Right renal pelvis (tissue), 4 donors: Measurements from ENCODE around the gene SREK1IP1. TPM values are rescaled to one million over a fixed set of nuclear protein-coding genes. Genes with fewer than 3 reads are reported as not detected.

Source experiments
- DNase-seq, 4 donors: peaks; one replicate each; pipeline ENCODE4 v3.0.0-alpha.2; 2013; ENCODE audit warnings: low read depth in 4 of 4, low spot score in 3 of 4, missing footprints in 1 of 4
- polyA plus RNA-seq, 4 donors: library from polyadenylated mRNA; unstranded; fragments of 120-200 nt; gene quantifications; one replicate each; pipeline ENCODE4 v1.2.1, GENCODE V29; 2013; ENCODE audit not compliant: insufficient read length in 4 of 4

SREK1IP1 gene
- polyA plus RNA-seq: 10 to 100 TPM; 18.4 to 25.2 (median 22.8) TPM

- peak; percentile 81 to 89 (median 82) for DNase-seq
These were observed at the start of gene SREK1IP1, which contains the start of gene CWC27 for GRCh38 chr5:64768358-64769312. Gene SREK1IP1, minus strand, starts transcription at chr5:64768691. Its CDS starts 174 bp downstream, at chr5:64768517. Gene CWC27, plus strand, starts transcription at chr5:64768930. Its CDS starts 217 bp downstream, at chr5:64769147.

- no peak for DNase-seq
These were observed 49.8 kb upstream of the SREK1IP1 start for GRCh38 chr5:64818245-64818644.

GRCh38 chr5:64814073-64814472 is 45.6 kb upstream of the SREK1IP1 start:
- DNase-seq: no peak

GRCh38 chr5:64811050-64811640 is 42.7 kb upstream of the SREK1IP1 start:
- peak; percentile 21 to 38 (median 29) for DNase-seq

DNA sequence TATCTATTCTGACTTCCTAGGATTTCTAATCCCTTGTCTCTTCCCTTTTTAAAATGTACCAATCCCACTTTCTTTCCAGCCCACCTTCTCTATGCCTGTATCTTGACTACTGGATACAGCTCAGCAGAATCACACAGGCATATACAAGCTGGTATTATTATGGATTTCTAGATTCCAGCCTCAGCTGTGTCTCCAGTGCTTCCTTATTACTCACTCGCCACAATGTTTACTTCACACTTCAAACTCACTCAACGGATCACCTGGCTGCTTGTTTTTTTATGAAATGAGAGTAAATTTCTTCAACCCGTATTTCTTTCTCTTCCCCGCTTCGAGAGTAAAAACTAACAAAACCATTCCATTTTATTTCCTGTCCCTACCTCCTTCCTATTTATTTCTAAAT is 39.0 kb upstream of the SREK1IP1 start:
- DNase-seq: no peak

GRCh38 chr5:64806537-64806936 is 38.0 kb upstream of the SREK1IP1 start:
- no peak for DNase-seq

- DNase-seq: no peak
These were observed 32.4 kb upstream of the SREK1IP1 start for GRCh38 chr5:64800926-64801325.

GRCh38 chr5:64796301-64796700 is 27.8 kb upstream of the SREK1IP1 start:
- DNase-seq: no peak

GRCh38 chr5:64794053-64794770 is 25.7 kb upstream of the SREK1IP1 start:
- no peak for DNase-seq

- no peak for DNase-seq
These were observed 24.0 kb upstream of the SREK1IP1 start for GRCh38 chr5:64792469-64792868.

DNA sequence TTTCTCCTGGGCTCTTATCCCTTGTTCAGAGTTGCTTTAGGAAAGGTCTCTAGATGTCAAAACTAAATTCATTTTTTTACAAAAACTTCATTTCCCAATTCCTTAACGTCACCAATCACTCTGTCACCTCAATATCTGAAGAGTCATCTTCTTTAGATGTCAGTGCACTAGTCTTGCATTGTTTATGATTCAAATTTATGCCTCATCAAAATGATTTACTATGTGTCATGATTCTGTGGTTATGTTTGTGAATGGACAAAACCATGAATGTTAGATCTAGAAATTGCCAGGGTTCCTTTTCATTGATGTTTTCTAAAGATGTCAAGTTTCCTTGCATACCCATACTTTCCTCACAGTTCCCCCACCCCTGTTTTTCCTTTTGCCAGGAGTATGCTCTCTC is 21.7 kb upstream of the SREK1IP1 start:
- no peak for DNase-seq

DNA sequence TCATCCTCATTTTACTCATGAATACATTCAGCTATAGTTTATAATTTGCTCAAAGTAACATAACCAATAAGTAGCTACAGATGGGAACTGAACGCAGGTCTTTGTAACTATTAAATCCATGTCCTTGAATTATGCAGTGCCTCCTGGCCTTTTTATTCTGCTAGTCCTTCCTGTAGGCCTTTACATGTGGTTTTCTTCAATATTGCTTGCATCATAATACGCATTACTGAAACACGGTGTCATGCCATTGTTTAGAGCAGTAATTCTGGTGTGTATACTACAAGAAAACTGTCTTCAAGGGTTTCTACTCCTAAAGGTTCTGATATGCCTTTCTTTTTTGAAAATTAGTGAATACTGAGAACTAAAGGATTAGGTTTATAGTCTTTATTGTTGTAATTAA is 21.0 kb upstream of the SREK1IP1 start:
- DNase-seq: no peak

- no peak for DNase-seq
These were observed 19.7 kb upstream of the SREK1IP1 start for GRCh38 chr5:64788156-64788555.

DNA sequence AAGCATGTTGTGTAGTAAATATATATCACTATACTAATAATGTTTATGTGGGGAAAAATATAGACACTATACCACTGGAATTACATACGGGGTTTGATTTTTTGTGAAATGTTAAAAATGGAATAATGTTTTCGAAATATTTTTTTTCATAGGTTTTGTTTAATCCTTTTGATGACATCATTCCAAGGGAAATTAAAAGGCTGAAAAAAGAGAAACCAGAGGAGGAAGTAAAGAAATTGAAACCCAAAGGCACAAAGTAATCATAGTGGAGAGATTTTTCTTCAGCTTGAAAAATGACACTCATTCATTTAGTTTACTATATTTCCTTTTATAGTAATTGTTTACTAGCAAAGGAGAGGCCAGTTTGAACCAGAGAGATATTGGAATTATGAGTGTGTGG is 17.9 kb upstream of the SREK1IP1 start:
- no peak for DNase-seq

GRCh38 chr5:64784451-64785025 is 16.0 kb upstream of the SREK1IP1 start:
- DNase-seq: peak; percentile 60 to 69 (median 64)

- no peak for DNase-seq
These were observed 6.8 kb upstream of the SREK1IP1 start for GRCh38 chr5:64775291-64775690.

DNA sequence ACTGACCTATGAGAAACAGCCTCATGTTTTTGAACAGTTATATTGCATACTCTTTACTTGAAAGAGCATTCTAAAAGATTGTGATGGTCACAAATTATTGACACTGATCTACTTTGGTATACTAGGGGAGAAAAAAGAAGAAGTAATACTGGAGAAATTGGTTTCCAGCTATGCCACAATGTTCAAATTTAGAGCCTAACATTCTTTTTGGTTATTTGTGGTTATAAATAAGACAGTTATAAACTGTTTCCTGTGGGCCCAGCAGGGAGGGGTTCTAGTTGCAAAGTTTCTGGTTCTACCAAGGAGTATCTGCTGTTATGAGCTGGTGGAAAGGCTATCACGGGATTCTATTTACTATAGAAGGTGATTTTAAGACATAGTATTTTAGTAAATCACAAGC is 5.0 kb upstream of the SREK1IP1 start:
- no peak for DNase-seq

- no peak for DNase-seq
These were observed 3.2 kb upstream of the SREK1IP1 start for GRCh38 chr5:64771736-64772135.

- no peak for DNase-seq
These were observed 1.4 kb upstream of the SREK1IP1 start for GRCh38 chr5:64769855-64770254.

DNA sequence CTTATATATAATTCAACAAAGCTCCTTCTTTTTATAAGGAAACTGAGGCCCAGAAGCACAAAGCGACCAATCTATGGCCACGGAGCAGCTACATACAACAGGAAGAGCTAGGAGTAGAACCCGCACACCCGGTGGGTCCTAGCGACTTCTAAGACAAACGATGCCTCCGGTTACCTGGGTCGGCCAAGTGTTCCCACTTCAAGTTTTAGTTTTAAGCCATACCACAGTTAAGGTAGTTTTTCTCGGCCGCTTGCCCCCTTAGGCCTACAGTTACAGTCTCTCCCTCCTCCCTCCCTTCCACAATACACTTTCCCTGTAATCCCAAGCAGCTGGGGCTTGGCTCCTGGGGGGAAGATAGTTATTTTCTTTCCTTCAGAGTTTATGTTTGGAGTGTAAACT is 533 bp downstream of the SREK1IP1 start:
- DNase-seq: peak in 2 of 4 donors; percentile 16 to 38

- DNase-seq: no peak
These were observed 1.6 kb downstream of the SREK1IP1 start for GRCh38 chr5:64766941-64767340.
